ENCODE results near the gene DCAF12L2.
A peak's percentile ranks its signal among the peaks of the same experiment; 100 is the strongest.
"Not testable (repeated sequence)": the region's sequence is repeated elsewhere in the genome, so short reads cannot be mapped to it uniquely, and the experiment has no call there.

The DCAF12L2 gene

DNA sequence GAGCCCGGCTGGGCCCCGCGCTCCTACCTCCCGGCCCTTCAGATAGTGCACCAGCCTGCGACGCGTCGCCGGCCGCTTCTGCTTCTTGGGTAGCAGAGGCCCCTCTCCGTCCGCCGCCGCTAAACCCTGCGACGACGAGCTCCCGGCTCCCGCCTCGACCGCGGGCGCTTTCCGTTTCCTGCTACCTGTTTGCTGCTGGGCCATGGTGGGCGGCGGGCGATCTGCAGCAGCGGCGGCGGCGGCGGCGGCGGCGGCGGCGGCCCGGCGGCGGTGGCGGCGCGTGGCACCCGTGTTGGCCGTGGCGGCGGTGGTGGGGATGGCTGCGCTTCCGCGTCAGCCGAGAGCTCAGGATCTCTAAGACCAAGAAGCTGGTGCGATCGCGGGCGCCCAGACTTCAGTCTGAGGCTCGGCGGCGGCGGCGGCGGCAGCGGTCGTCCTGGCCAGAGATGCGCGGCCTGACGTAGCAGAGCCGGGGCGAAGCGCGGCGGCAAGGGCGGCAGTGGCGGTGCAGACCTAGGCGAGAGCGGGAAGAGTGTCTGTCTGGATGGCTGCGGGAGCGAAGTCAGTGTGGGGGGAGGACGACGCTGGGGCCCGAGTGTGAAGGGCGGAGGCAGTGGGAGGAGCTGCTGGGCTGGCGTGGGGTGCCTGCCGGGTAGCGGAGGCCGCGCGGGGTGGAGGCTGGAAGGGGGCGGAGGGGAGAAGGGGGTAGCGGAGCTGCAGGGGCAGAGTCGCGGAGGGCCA, at the start of gene DCAF12L2:
Gene DCAF12L2, minus strand, starts transcription at position 569 of the 741 bp plus-strand sequence. Its CDS starts 365 bp downstream, at position 204.
- Histone ChIP-seq H3K9me3 (ENCODE audit: low read depth, low read length) (no peaks in the 10 kb centered on the region), H3K4me3 (peak within 1 kb of the TSS; percentile 74), H3K36me3 (ENCODE audit: insufficient read depth, low read length) (no peaks in the 10 kb centered on the region), H3K9ac (ENCODE audit: insufficient read length) (peak within 1 kb of the TSS; percentile 37), H3K27ac (no peak within 1 kb of the TSS)
- no peak for DNase-seq (ENCODE audit: low read depth, low spot score)
- TF ChIP-seq FOXP2 (optimal IDR thresholded peaks at IDR 0.05; ENCODE audit: control extremely low read depth, extremely low read length, insufficient read depth) = no peak
- no peak for TF ChIP-seq EZH2 (IDR thresholded peaks at IDR 0.05)
- TF ChIP-seq POLR2AphosphoS5 (IDR thresholded peaks at IDR 0.05; ENCODE audit: borderline replicate concordance, low read depth, low read length) = no peak

DNA sequence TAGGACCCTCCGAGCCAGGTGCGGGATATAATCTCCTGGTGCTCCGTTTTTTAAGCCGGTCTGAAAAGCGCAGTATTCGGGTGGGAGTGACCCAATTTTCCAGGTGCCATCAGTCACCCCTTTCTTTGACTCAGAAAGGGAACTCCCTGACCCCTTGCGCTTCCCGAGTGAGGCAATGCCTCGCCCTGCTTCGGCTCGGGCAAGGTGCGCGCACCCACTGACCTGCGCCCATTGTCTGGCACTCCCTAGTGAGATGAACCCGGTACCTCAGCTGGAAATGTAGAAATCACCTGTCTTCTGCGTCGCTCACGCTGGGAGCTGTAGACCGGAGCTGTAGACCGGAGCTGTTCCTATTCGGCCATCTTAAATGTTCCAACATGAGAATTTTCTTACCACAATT, 24.8 kb upstream of the DCAF12L2 start:
- H3K9me3 ChIP-seq (ENCODE audit: low read depth, low read length); H3K9ac ChIP-seq (ENCODE audit: insufficient read length); DNase-seq (ENCODE audit: low read depth, low spot score); H3K27ac ChIP-seq; H3K4me3 ChIP-seq; H3K36me3 ChIP-seq (ENCODE audit: insufficient read depth, low read length): not testable (repeated sequence)

DNA sequence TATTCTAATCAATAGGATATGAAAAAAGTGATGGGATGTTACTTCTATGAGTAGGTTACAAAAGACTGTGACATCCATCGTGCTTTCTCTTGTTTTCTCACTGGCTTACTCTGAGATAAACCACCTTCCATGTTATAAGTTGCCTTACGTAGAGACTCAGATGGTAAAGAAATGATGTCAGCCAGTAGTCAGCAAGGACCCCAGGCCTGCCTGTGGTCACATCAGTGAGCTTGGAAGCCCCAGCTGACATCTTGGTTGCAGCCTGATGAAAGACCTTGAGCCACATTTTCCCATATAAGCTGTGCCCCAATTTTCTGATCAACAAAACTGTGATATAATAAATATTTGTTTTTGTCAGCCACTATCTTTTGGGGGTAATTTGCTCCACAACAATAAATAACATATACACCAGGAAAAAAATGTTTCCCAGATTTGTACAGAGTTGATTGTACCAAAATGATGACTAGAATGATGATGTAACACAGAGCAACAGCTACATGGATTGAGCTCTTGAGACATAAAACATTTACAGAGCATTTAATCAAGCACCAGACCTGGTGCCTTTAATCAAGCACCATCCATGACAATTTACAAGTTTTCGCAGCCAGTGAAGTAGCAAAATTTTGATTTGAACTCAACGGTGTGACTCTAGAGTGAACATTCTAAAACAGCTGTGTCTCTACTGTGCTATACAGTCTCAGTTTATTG, 11.2 kb upstream of the DCAF12L2 start:
- no peak overlapping the region for H3K27ac ChIP-seq
- no peak overlapping the region for H3K9ac ChIP-seq (ENCODE audit: insufficient read length)
- no peaks in the 10 kb centered on the region for H3K36me3 ChIP-seq (ENCODE audit: insufficient read depth, low read length)
- H3K9me3 ChIP-seq (ENCODE audit: low read depth, low read length) = no peaks in the 10 kb centered on the region
- DNase-seq (ENCODE audit: low read depth, low spot score) = no peak
- TF ChIP-seq EZH2 (IDR thresholded peaks at IDR 0.05) = no peak
- no peak for TF ChIP-seq FOXP2 (optimal IDR thresholded peaks at IDR 0.05; ENCODE audit: control extremely low read depth, extremely low read length, insufficient read depth)
- no peak for TF ChIP-seq POLR2AphosphoS5 (IDR thresholded peaks at IDR 0.05; ENCODE audit: borderline replicate concordance, low read depth, low read length)
- no peak overlapping the region for H3K4me3 ChIP-seq

DNA sequence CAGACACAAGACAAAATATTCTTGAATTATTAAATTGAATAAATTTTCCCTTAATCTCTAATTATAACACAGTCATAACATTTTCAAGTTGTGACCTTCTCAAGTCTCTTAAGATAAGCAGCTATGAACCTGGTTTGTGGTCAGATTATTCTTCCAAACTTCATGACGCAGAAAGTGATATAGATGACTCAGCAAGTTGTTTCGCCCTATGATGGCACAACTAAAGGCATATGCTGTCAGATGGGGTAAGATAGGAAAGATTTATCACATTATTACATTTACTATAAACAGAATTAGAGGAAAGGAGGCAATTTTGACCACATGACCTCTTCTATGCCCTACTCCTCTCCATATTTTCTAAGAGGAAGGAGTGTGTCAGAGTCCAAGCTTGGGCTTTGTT, 4.6 kb upstream of the DCAF12L2 start:
- H3K4me3 ChIP-seq = no peak overlapping the region
- no peak overlapping the region for H3K27ac ChIP-seq
- no peaks in the 10 kb centered on the region for H3K36me3 ChIP-seq (ENCODE audit: insufficient read depth, low read length)
- no peak overlapping the region for H3K9ac ChIP-seq (ENCODE audit: insufficient read length)
- TF ChIP-seq EZH2 (IDR thresholded peaks at IDR 0.05) = no peak
- TF ChIP-seq FOXP2 (optimal IDR thresholded peaks at IDR 0.05; ENCODE audit: control extremely low read depth, extremely low read length, insufficient read depth) = no peak
- no peak for TF ChIP-seq POLR2AphosphoS5 (IDR thresholded peaks at IDR 0.05; ENCODE audit: borderline replicate concordance, low read depth, low read length)
- no peaks in the 10 kb centered on the region for H3K9me3 ChIP-seq (ENCODE audit: low read depth, low read length)
- DNase-seq (ENCODE audit: low read depth, low spot score) = no peak

DNA sequence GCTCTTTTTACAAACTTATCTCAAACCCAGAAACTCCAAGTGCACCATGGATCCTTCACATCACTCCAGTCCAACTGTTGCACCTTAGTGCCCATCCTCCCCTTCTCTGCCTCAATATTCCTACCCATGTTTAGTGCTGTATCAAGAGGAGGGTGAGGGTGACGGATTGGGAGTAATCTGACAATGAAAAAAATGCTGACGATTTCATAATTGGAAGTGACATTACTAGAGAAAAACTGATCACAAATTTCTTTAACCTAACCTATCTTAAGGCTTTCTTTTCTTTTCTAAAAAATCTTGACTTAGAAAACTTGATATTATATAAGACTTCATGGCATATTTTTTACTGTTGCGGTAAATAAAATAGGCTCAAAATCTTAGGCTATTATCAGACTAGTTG, 1.5 kb upstream of the DCAF12L2 start:
- Histone ChIP-seq H3K4me3 (no peak overlapping the region), H3K9me3 (ENCODE audit: low read depth, low read length) (no peaks in the 10 kb centered on the region), H3K36me3 (ENCODE audit: insufficient read depth, low read length) (no peaks in the 10 kb centered on the region), H3K9ac (ENCODE audit: insufficient read length) (no peak overlapping the region), H3K27ac (no peak overlapping the region)
- no peak for TF ChIP-seq POLR2AphosphoS5 (IDR thresholded peaks at IDR 0.05; ENCODE audit: borderline replicate concordance, low read depth, low read length)
- TF ChIP-seq EZH2 (IDR thresholded peaks at IDR 0.05) = no peak
- TF ChIP-seq FOXP2 (optimal IDR thresholded peaks at IDR 0.05; ENCODE audit: control extremely low read depth, extremely low read length, insufficient read depth) = no peak
- DNase-seq (ENCODE audit: low read depth, low spot score) = no peak

DNA sequence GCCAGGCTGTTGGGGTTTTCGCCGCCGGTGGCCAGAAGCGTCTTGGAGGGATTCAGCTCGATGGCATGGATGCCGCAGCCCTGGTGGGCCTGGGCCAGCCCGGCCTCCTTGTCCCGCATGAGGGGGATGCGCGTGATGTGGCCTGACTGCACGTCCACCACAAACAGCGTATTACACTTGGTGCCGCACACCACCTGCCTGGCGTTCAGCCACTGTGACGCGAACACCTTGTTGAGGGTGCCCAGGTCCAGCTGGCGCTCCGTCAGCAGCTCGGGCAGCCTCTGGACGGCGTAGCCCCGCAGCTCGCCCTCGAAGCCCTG, 728 bp downstream of the DCAF12L2 start:
- no peak for TF ChIP-seq EZH2 (IDR thresholded peaks at IDR 0.05)
- no peak for TF ChIP-seq FOXP2 (optimal IDR thresholded peaks at IDR 0.05; ENCODE audit: control extremely low read depth, extremely low read length, insufficient read depth)
- no peak for TF ChIP-seq POLR2AphosphoS5 (IDR thresholded peaks at IDR 0.05; ENCODE audit: borderline replicate concordance, low read depth, low read length)
- Histone ChIP-seq H3K27ac (no peak overlapping the region), H3K36me3 (ENCODE audit: insufficient read depth, low read length) (no peaks in the 10 kb centered on the region), H3K9ac (ENCODE audit: insufficient read length) (no peak overlapping the region), H3K4me3 (peak overlapping the region; percentile 74; the same call in 1 of the 2 replicates), H3K9me3 (ENCODE audit: low read depth, low read length) (no peaks in the 10 kb centered on the region)
- DNase-seq (ENCODE audit: low read depth, low spot score) = no peak

DNA sequence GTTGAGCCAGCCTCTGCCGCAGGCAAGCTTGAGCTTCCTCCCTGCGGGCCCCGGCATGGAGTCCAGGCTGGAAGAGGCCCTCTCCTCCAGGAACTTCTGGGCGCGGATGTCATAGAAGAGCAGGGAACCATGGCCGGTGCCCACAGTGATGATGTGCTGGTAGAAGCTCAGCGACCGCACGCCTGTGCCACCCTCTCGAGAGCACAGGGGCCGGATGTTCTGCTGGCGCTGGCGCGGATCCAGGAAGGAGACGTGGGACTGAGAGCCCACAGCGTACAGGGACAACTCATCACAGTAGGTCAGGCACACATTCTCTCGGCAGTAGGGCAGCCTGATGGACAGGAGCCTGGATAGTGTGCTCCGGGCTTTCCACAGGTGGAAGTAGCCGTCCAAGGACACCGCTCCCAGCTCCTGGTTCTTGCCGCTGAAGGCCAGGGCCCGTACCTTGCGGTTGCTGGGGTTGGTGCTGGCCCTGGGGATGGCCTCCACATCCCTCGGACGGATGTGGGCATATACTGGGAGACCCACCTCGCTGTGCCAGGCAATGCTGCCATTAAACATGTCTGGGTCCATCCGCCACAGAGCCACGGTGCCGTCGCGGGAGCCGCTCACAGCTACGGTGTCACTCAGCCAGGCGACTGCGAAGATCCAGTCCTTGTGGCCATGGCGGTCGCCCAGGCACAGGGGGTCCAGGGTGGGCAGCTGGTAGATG, 1.2 kb downstream of the DCAF12L2 start:
- Histone ChIP-seq H3K9me3 (ENCODE audit: low read depth, low read length) (no peaks in the 10 kb centered on the region), H3K36me3 (ENCODE audit: insufficient read depth, low read length) (no peaks in the 10 kb centered on the region), H3K9ac (ENCODE audit: insufficient read length) (no peak overlapping the region), H3K4me3 (no peak overlapping the region), H3K27ac (no peak overlapping the region)
- DNase-seq (ENCODE audit: low read depth, low spot score) = no peak
- TF ChIP-seq FOXP2 (optimal IDR thresholded peaks at IDR 0.05; ENCODE audit: control extremely low read depth, extremely low read length, insufficient read depth) (no peak), EZH2 (IDR thresholded peaks at IDR 0.05) (no peak), POLR2AphosphoS5 (IDR thresholded peaks at IDR 0.05; ENCODE audit: borderline replicate concordance, low read depth, low read length) (no peak)

DNA sequence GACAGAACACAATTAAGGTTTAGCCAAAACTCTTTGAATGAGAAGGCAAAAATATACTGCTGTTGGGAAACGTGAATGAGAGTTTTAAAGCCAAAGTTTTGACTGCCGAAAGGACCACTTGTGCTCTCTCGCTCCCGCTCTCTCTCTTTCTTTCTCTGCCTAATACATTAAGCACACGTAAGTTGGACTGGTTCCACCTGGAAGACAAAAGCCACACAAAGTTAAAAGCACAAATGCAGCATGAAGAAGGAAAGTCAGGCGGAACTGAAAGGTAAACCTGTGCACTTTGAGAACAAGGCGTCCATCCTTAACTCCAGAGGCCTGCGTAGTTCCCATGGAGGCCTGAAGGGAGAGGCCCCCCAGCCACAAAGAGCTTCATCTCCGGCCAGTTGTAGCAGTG, 1.9 kb downstream of the DCAF12L2 start:
- H3K9me3 ChIP-seq (ENCODE audit: low read depth, low read length) = no peaks in the 10 kb centered on the region
- H3K4me3 ChIP-seq = no peak overlapping the region
- no peak for TF ChIP-seq EZH2 (IDR thresholded peaks at IDR 0.05)
- TF ChIP-seq POLR2AphosphoS5 (IDR thresholded peaks at IDR 0.05; ENCODE audit: borderline replicate concordance, low read depth, low read length) = no peak
- no peak for TF ChIP-seq FOXP2 (optimal IDR thresholded peaks at IDR 0.05; ENCODE audit: control extremely low read depth, extremely low read length, insufficient read depth)
- no peaks in the 10 kb centered on the region for H3K36me3 ChIP-seq (ENCODE audit: insufficient read depth, low read length)
- H3K27ac ChIP-seq = no peak overlapping the region
- DNase-seq (ENCODE audit: low read depth, low spot score) = no peak
- no peak overlapping the region for H3K9ac ChIP-seq (ENCODE audit: insufficient read length)

Measured in SK-N-MC (cell line).